Heart left ventricle (tissue), 16 donors: Measurements from ENCODE around the gene MAP6. TPM values are rescaled to one million over a fixed set of nuclear protein-coding genes. Genes with fewer than 3 reads are reported as not detected.

Source experiments
- ATAC-seq, 4 donors: fragments of 200-7000 bp; cut with Tn5 transposase; one replicate each; pipeline ENCODE4 v1.9.1; 2020 to 2022; ENCODE audit warnings: moderate library complexity in 4 of 4, mild to moderate bottlenecking in 3 of 4, moderate number of reproducible peaks in 1 of 4
- DNase-seq, 5 donors: peaks; one replicate each; pipeline ENCODE4 v3.0.0-alpha.2; 2020
- H3K27ac ChIP-seq, 12 donors: fragments of 200-600 bp; sonication (generic) in 4 of 12; one replicate each; pipeline versions ENCODE4 v1.5.0 to v1.8.0; 2016 to 2022; ENCODE audit warnings: mild to moderate bottlenecking in 2 of 12
- H3K27me3 ChIP-seq, 9 donors: fragments of 200-600 bp; sonication (generic) in 2 of 9; one replicate each; pipeline versions ENCODE4 v1.5.1 to v1.8.0; 2016 to 2022; ENCODE audit warnings: mild to moderate bottlenecking in 3 of 9
- H3K36me3 ChIP-seq, 9 donors: fragments of 200-600 bp; sonication (generic) in 2 of 9; one replicate each; pipeline versions ENCODE4 v1.5.0 to v1.8.0; 2018 to 2022; ENCODE audit warnings: mild to moderate bottlenecking in 2 of 9
- H3K4me1 ChIP-seq, 12 donors: fragments of 200-600 bp; sonication (generic) in 4 of 12; one replicate each; pipeline versions ENCODE4 v1.5.0 to v1.8.0; 2016 to 2022; ENCODE audit warnings: mild to moderate bottlenecking in 3 of 12
- H3K4me3 ChIP-seq, 12 donors: fragments of 200-600 bp; sonication (generic) in 4 of 12; one replicate each; pipeline versions ENCODE4 v1.5.0 to v1.8.0; 2017 to 2022; ENCODE audit warnings: mild to moderate bottlenecking in 9 of 12, moderate library complexity in 4 of 12
- H3K9me3 ChIP-seq, 12 donors: fragments of 200-600 bp; sonication (generic) in 4 of 12; one replicate each; pipeline versions ENCODE4 v1.5.0 to v1.8.0; 2016 to 2022; ENCODE audit warnings: mild to moderate bottlenecking in 1 of 12
- CTCF ChIP-seq, 12 donors: fragments of 200-600 bp; sonication (generic) in 4 of 12; IDR thresholded peaks; one replicate each; pipeline versions ENCODE4 v1.5.0 to v1.8.0; 2018 to 2022; ENCODE audit warnings: antibody characterized with exemption in 12 of 12, mild to moderate bottlenecking in 5 of 12
- POLR2A ChIP-seq, 2 donors: fragments of 450-650 bp; IDR thresholded peaks; one replicate each; pipeline ENCODE4 v1.6.1; 2017; ENCODE audit warnings: antibody characterized with exemption in 2 of 2, mild to moderate bottlenecking in 2 of 2, moderate library complexity in 2 of 2
- WGBS, 4 donors: extraction: QIAGEN DNeasy Blood & Tissue Kit in 2 of 4; methylation state at CpG; one replicate each; pipeline versions ENCODE4 v1.1.5 to v1.1.7; 2013 to 2018; 5-methylcytosine and 5-hydroxymethylcytosine counted together
- intact Hi-C, 10 donors: fragments of 100-400 bp; cut with DNase I; formaldehyde crosslinking; loops; one replicate each; pipeline versions ENCODE4 v1.11.1 to v1.14.2; 2022
- polyA plus RNA-seq, 2 donors: library from polyadenylated mRNA; stranded (reverse); fragments of 200-250 nt; gene quantifications; one replicate each; pipeline ENCODE4 v1.2.3, GENCODE V29; 2013
- total RNA-seq, 9 donors: library from RNA; depleted of rRNA in 2 of 9; stranded (reverse); fragments of >200 nt in 2 of 9; fragmentation: NEBNext Ultra II Directional in 3 of 9; extraction: Animal tissue kit (Norgen Biotek cat#: 25700) in 3 of 9; gene quantifications; one replicate each; pipeline versions ENCODE4 v1.1.0 to v1.2.4, GENCODE V29; 2016 to 2023
- donor health status: ischemic (EF 13 %, LVEDD 7.1; RV severe dilation, severe dysfunction).
- donor health status: healthy with polysubstance abuse.
- donor health status: DM: no; HTN: yes; CAD: no.
- donor health status: DM: no; HTN: no; CAD: no.
- donor health status: ischemic (EF 25% LVEDD 6.9; RV normal size, moderate dysfunction).
- donor health status: ischemic (EF 25% LVEDD 5.7; RV mildly dilated, moderate dysfunction).
- donor health status: healthy.
- donor health status: DM: yes; HTN: yes; CAD: no.
- donor health status: ischemic (EF 35%, LVEDD 5.7; RV mildly dilated, moderate dysfunction).
- donor health status: nonischemic (EF 11% LVEDD 7.7; RV severe dilation, severe dysfunction).
- donor health status: DM: yes; HTN: yes; CAD: no.
- donor health status: PGD.
- donor health status: ischemic (EF 29% LVEDD 5.4; RV normal size, mild dysfunction).
- donor health status: nonischemic (EF 23%, LVEDD 6.1; RV moderate dilation, normal function).

Gene MAP6
- total and polyA plus RNA-seq, 11 donors: 0.98 to 10.0 (median 4.8) TPM

- H3K27ac ChIP-seq: no peak overlapping the region
- no peak overlapping the region for H3K4me3 ChIP-seq
- ATAC-seq (no peak), DNase-seq (no peak)
- H3K9me3 ChIP-seq: no peaks in the 10 kb centered on the region
- WGBS, 4 donors: 89 to 97% (median 94%) methylated on average over 7 of the region's 7 CpGs
- intact Hi-C loops: no loop called here
- H3K27me3 ChIP-seq: no peaks in the 10 kb centered on the region
- no peak for TF ChIP-seq CTCF (IDR thresholded peaks at IDR 0.05)
- TF ChIP-seq POLR2A (IDR thresholded peaks at IDR 0.05): no peak
- no peaks in the 10 kb centered on the region for H3K36me3 ChIP-seq
- no peaks in the 10 kb centered on the region for H3K4me1 ChIP-seq
Measured at GRCh38 chr11:75601494-75601893, 67.3 kb downstream of the MAP6 start.

- WGBS, 4 donors: 68 to 79% (median 75%) methylated on average over 3 of the region's 3 CpGs
- ATAC-seq (no peak), DNase-seq (no peak)
- H3K27me3 ChIP-seq: no peaks in the 10 kb centered on the region
- no peaks in the 10 kb centered on the region for H3K36me3 ChIP-seq
- intact Hi-C loops: no loop called here
- no peaks in the 10 kb centered on the region for H3K4me1 ChIP-seq
- no peak overlapping the region for H3K27ac ChIP-seq
- no peak overlapping the region for H3K4me3 ChIP-seq
- H3K9me3 ChIP-seq: no peaks in the 10 kb centered on the region
- TF ChIP-seq CTCF (IDR thresholded peaks at IDR 0.05): no peak
- TF ChIP-seq POLR2A (IDR thresholded peaks at IDR 0.05): no peak
Measured at GRCh38 chr11:75600356-75600755, 68.5 kb downstream of the MAP6 start.

DNA sequence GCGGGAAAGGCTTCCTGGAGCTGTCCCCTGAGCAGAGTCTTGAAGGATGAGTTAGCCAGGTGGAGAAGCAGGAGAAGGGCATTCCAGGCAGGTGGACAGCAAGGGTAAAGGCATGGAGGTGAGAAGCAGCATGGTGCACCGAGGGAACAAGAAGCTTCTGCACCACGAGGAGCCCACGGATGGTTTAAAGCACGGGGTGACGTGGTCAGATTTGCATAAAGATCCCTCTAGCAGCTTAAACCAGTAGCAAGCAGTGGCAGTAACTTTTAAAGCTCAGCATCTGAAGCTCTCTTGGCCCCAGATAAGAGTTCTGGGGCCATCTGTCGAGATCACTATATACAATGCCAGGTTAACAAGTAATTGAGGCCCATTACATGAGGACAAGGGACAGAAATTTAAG is 69.9 kb downstream of the MAP6 start:
- DNase-seq (no peak), ATAC-seq (no peak)
- Histone ChIP-seq H3K9me3 (no peaks in the 10 kb centered on the region), H3K36me3 (no peaks in the 10 kb centered on the region), H3K4me3 (no peak overlapping the region), H3K27ac (no peak overlapping the region), H3K4me1 (no peaks in the 10 kb centered on the region), H3K27me3 (no peaks in the 10 kb centered on the region)
- intact Hi-C loops: loop anchor here in 1 of 10 donors (10.0 kb wide), 1 partner anchor 106 kb away; no protein-coding TSS in a partner anchor
- 90 to 91% (median 90%) methylated on average over 7 of the region's 7 CpGs for WGBS, 4 donors
- TF ChIP-seq CTCF (IDR thresholded peaks at IDR 0.05): no peak

DNA sequence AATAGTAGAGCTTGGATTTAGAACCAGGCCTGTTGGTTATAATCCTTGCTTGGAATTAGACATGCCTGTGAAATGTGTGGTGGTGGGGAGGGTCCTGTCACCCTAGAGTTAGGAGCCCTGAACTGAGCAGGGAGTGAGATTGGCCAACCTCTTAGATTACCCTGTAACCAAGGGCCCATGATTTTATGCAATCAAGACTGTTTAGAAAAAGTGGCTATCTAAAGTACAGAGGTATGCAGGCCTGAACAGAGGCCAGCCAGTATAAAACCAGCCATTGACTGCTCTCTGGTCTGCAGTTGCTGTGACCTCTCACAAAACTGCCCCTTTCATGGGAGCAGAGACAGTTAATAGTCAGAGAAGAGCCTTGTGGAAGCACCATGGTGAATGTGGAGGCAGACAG is 70.6 kb downstream of the MAP6 start:
- Histone ChIP-seq H3K27ac (no peak overlapping the region), H3K4me1 (no peaks in the 10 kb centered on the region), H3K9me3 (no peaks in the 10 kb centered on the region), H3K4me3 (no peak overlapping the region), H3K27me3 (no peaks in the 10 kb centered on the region), H3K36me3 (no peaks in the 10 kb centered on the region)
- intact Hi-C loops: loop anchor here in 1 of 10 donors (10.0 kb wide), 1 partner anchor 107 kb away; no protein-coding TSS in a partner anchor
- DNase-seq (no peak), ATAC-seq (peak in 1 of 4 donors; percentile 35)
- TF ChIP-seq POLR2A (IDR thresholded peaks at IDR 0.05) (no peak), CTCF (IDR thresholded peaks at IDR 0.05) (no peak)
